Measurements from ENCODE around the gene NXPE3. TPM values are rescaled to one million over a fixed set of nuclear protein-coding genes. Genes with fewer than 3 reads are reported as not detected.
A peak's percentile ranks its signal among the peaks of the same experiment; 100 is the strongest.

The NXPE3 gene
- total RNA-seq, 1 experiment from 2014 or later, result 15.9 TPM

- H3K23me2 ChIP-seq (ENCODE audit: insufficient read length, low read depth, low read length, poor library complexity, severe bottlenecking), result no peaks in the 10 kb centered on the region
- no peak overlapping the region for H4K8ac ChIP-seq (replicated peaks; ENCODE audit: insufficient read length, low read depth, low read length)
- no peak overlapping the region for H4K5ac ChIP-seq (ENCODE audit: insufficient read length, low read depth, low read length)
- no peak overlapping the region for H4K91ac ChIP-seq (ENCODE audit: insufficient read length, low read depth, low read length)
- no peak overlapping the region for H3T11ph ChIP-seq (ENCODE audit: low read length)
- H2AFZ ChIP-seq (ENCODE audit: low read length), result no peak overlapping the region
- H3K23ac ChIP-seq (ENCODE audit: insufficient read length, low read depth, low read length), result no peak overlapping the region
- H3K27ac Mint-ChIP-seq, result peak overlapping the region in 1 of 3 experiments; percentile 6; a peak in 1 of 7 replicates
- peaks cover 4 to 8% (median 6%) of the 10 kb centered on the region in 3 experiments; a peak in 6 of 7 replicates for H3K36me3 Mint-ChIP-seq (ENCODE audit: insufficient read depth in 1 of 3, low read depth in 3 of 3)
- DNase-seq, result no peak
- H3K27ac ChIP-seq (ENCODE audit: insufficient read length, low read depth, low read length), result no peak overlapping the region
- no peak overlapping the region for H3K14ac ChIP-seq (ENCODE audit: insufficient read depth, low read length)
- no peaks in the 10 kb centered on the region for H3K9me3 Mint-ChIP-seq
- H2BK20ac ChIP-seq (ENCODE audit: low read depth, low read length, poor library complexity, severe bottlenecking), result no peak overlapping the region
- H3K4me1 ChIP-seq (ENCODE audit: insufficient read depth, low read length), result no peaks in the 10 kb centered on the region; the same call in 1 of the 2 replicates
- H3K4ac ChIP-seq (ENCODE audit: low read depth, low read length), result no peak overlapping the region
- WGBS (ENCODE audit: extremely low coverage, insufficient read length, low lambda C conversion rate), result no CpG with 5 or more reads among the region's 3 CpGs
- no peaks in the 10 kb centered on the region for H3K27me3 Mint-ChIP-seq (ENCODE audit: low read depth)
- no peak for TF ChIP-seq CTCF (conservative IDR thresholded peaks at IDR 0.05)
- no peak overlapping the region for H2BK120ac ChIP-seq (ENCODE audit: low read depth, low read length, poor library complexity, severe bottlenecking)
- H3K79me1 ChIP-seq (ENCODE audit: insufficient read depth, low read depth, low read length, poor library complexity, severe bottlenecking), result no peaks in the 10 kb centered on the region
- H2BK15ac ChIP-seq (ENCODE audit: low read depth, low read length), result no peak overlapping the region
- peaks cover 21 to 28% of the 10 kb centered on the region in 2 experiments for H3K4me1 Mint-ChIP-seq
- no peaks in the 10 kb centered on the region for H3K27me3 ChIP-seq (ENCODE audit: insufficient read depth, low read length)
- H3K79me2 ChIP-seq (ENCODE audit: insufficient read depth, low read length), result no peaks in the 10 kb centered on the region
- H3K9ac ChIP-seq (ENCODE audit: extremely low read depth, insufficient read length, low read length), result no peak overlapping the region
- no peak overlapping the region for H3K18ac ChIP-seq (ENCODE audit: insufficient read length, low read depth, low read length)
- H4K20me1 ChIP-seq (ENCODE audit: control insufficient read depth, insufficient read depth, insufficient read length), result no peaks in the 10 kb centered on the region
- H3K9me3 ChIP-seq (ENCODE audit: control insufficient read depth, low read depth, low read length), result no peaks in the 10 kb centered on the region
- H3K4me3 Mint-ChIP-seq, result no peak overlapping the region
- H2BK5ac ChIP-seq (ENCODE audit: insufficient read length, low read length), result no peak overlapping the region
- H3K56ac ChIP-seq (ENCODE audit: insufficient read length, low read depth, low read length), result no peak overlapping the region
- no peak overlapping the region for H3K4me2 ChIP-seq (ENCODE audit: insufficient read depth, insufficient read length, low read length)
- no peak overlapping the region for H2BK12ac ChIP-seq (ENCODE audit: insufficient read length, low read depth, low read length)
- no peak overlapping the region for H2AK5ac ChIP-seq (ENCODE audit: insufficient read length, low read length)
Observed at GRCh38 chr3:101824702-101825101, 45.7 kb downstream of the NXPE3 start.
